HFF-Myc (cell line): ENCODE measurements around the gene DNAJC27.
"Not testable (repeated sequence)": the region's sequence is repeated elsewhere in the genome, so short reads cannot be mapped to it uniquely, and the experiment has no call there.

Experiments
- DNase-seq: peaks from one replicate; pipeline ENCODE4 v3.0.0-alpha.2; 2011; ENCODE audit warnings: low read depth; ENCODE audit errors: extremely low read depth
- H3K4me3 ChIP-seq: replicated peaks from 2 replicates; pipeline ENCODE4 v1.5.1; 2011; ENCODE audit warnings: low read depth, mild to moderate bottlenecking, control low read depth, low read length
- TF ChIP-seq, protein P1 (sequence below): IDR thresholded peaks from 2 replicates; pipeline ENCODE4 v1.5.1; 2012; ENCODE audit warnings: mild to moderate bottlenecking, low read depth, low read length, control low read depth; ENCODE audit errors: missing control alignments

The DNAJC27 gene

DNA sequence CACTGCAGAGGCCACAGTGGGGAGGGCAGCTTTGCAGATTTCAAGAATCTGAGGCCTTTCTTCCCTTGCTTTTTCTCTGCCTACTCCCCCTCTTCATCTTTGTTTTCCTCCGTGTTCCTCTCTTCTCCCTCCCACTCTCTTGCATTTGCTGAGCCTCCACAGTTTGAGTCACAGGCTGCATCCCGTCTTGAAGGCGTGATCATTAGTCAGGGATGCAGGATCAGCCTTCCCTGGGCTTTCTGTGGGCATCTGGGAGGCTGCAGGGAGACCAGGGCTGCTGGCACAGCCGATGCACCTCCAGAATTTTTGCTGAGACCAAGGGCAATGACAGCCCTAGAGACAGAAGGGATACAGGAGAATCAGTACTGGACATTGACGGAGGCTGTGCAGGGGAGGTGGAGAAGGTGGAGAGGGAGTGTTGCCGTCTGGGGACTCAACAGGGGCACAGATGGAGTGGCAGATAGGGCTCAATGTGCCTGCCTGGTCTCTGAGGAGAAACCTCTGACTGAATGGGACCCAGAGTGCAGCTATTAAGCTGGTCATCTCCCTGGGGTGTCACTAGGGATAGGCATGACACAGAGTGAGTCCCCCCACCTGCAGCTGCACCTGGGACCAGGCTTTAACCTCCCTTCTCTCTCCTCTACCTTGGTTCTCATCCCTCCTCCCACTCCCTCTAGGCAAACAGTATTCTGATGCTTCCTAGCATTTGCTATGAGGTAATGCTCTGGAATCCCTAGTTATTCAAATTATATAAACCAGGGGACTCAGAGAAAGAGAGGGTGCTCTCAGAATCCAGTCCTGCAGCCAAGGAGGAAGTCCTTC lies 29.0 kb upstream of the DNAJC27 start:
- TF ChIP-seq, protein P1, sequence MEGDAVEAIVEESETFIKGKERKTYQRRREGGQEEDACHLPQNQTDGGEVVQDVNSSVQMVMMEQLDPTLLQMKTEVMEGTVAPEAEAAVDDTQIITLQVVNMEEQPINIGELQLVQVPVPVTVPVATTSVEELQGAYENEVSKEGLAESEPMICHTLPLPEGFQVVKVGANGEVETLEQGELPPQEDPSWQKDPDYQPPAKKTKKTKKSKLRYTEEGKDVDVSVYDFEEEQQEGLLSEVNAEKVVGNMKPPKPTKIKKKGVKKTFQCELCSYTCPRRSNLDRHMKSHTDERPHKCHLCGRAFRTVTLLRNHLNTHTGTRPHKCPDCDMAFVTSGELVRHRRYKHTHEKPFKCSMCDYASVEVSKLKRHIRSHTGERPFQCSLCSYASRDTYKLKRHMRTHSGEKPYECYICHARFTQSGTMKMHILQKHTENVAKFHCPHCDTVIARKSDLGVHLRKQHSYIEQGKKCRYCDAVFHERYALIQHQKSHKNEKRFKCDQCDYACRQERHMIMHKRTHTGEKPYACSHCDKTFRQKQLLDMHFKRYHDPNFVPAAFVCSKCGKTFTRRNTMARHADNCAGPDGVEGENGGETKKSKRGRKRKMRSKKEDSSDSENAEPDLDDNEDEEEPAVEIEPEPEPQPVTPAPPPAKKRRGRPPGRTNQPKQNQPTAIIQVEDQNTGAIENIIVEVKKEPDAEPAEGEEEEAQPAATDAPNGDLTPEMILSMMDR, result no peak

DNA sequence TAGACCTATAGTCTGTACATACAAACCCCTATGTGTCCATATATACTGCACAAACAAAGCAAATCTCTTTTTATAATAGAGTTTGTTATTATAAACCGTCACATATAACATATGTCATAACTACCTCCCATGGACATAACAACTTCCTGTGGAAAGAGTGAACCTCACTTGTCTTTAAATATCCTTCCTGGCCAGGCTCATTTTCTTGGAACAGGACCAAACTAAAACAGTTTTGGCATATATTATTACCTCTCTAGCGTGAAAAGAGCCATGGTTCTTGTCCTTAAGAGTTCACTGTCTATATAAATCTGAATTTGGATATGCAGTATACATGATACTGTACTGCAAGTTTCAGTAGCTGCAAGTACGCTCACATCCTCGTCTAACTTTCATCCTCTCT lies 28.3 kb upstream of the DNAJC27 start:
- H3K4me3 ChIP-seq, result no peak overlapping the region
- DNase-seq, result no peak
- TF ChIP-seq, protein P1, result no peak

More for the DNA sequence above, 29.0 kb upstream of the DNAJC27 start:
- no peak overlapping the region for H3K4me3 ChIP-seq
- DNase-seq, result no peak

DNA sequence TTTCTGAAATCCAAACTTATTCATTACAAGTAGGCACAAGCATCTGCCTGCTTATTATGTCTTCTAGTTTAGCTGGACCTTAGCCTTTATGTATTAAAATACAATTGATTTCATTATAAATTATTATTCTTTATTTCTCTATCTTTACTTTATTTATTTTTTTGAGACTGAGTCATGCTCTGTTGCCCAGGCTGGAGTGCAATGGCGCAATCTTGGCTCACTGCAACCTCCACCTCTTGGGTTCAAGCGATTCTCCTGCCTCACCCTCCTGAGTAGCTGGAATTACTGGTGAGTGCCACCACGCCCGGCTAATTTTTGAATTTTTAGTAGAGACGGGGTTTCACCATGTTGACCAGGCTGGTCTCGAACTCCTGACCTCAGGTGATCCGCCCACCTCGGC lies 27.3 kb upstream of the DNAJC27 start:
- not testable (repeated sequence) for H3K4me3 ChIP-seq, DNase-seq

DNA sequence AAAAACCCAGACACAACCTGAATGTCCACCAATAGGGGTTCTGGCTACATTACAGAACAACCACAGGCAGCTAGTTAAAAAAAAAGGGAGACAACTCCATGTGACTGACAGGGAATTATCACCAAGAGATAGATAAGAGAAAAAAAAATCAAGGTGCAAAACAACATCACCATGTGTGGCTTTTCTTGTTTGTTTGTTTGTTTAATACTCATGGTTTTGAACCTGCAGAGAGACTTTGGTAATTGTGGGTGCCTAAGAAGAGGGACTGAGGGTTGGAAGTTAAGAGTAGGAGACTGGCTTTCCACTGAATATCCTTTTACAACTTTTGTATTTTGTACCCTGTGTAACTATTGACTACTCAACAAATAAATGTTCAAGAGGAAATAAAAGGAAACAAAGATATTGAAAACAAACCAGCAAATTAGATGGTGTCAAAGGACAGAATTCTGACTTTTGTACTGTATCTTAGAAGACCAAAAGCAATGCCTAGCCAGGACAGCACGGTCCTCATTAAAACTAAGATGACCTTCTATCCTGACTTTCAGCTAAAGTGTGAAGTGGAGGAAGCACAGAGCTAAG lies 22.5 kb upstream of the DNAJC27 start:
- TF ChIP-seq, protein P1, result no peak

DNA sequence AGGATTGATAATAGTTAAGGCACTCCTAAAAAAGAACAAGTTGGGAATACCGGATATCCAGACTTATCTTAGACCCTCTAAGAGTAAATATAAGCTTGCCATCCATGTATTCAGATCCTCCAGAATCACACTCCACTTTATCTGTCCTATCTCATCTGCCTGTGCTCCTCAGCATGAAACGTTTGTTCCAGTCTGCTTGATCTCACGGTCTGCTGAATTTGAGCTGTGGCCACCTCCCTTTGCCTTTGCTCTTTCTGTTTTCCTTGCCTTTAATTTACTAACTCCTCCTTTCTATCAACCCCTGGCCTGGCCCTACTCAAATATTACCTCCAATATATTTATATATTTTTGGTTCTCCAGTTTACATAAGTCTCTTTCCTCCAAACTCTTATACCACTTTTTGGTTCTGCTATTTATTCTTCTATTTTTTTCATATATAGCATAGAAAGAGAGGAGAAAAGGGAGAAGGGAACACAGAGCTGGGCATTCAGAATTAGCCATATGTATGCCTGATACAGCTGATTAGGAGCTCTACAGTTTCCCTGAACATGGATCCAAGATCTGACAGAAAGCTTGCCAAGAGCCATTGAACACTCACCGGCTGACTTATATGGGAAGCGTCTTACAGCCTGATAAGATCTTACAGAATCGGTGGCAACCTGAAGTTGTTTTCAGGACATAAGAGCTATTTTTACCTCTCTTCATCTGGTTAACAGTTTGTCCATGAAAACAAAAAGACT lies 21.8 kb upstream of the DNAJC27 start:
- TF ChIP-seq, protein P1, result no peak
- no peak overlapping the region for H3K4me3 ChIP-seq
- DNase-seq, result no peak

More for the DNA sequence above, 22.5 kb upstream of the DNAJC27 start:
- no peak overlapping the region for H3K4me3 ChIP-seq
- no peak for DNase-seq

DNA sequence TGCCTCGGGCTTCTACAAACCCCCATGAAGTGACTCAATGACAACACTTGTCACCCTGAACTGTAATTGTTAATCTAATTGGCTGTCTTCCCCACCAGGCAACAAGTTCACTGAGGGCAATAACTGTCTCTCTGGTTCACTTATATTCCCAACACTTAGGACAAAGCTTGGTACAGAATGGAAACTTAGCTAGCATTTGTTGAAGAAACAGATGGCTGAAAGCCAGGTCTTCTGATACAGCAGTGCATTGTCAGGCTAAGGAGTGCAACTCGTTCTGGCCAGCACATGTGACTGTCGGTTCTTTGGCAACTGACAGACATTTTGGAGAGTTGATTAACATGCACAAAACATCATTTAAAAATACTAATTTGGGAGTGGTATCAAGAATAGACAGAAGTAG lies 14.6 kb upstream of the DNAJC27 start:
- TF ChIP-seq, protein P1, result no peak
- DNase-seq, result no peak

DNA sequence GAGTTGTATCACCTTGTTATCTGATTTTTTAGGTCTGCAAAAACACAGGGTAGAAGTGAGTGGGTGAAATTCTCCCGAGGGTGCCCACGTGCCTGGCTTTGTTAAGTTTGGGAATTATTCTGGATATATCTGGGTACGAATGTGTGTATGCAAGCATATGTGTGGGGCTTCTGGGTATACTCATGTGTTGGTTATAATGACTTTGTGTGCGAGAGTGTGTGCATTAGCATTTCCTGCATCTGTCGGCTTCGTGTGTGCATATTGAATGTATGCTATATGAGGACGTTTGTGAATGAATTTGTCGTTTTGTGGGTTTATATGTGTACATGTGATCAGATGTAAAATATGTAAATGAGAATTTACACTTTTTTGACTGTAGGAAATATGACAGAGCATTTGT lies 13.8 kb upstream of the DNAJC27 start:
- TF ChIP-seq, protein P1, result no peak
- no peak overlapping the region for H3K4me3 ChIP-seq
- no peak for DNase-seq

More for the DNA sequence above, 14.6 kb upstream of the DNAJC27 start:
- H3K4me3 ChIP-seq, result no peak overlapping the region
